Endothelial cell of umbilical vein (primary cell): ENCODE data around the gene CNOT6. TPM values are rescaled to one million over a fixed set of nuclear protein-coding genes. Genes with fewer than 3 reads are reported as not detected.
"Not testable (repeated sequence)": the region's sequence is repeated elsewhere in the genome, so short reads cannot be mapped to it uniquely, and the experiment has no call there.

Experiments used
- BruUV-seq: library from RNA; stranded (reverse); fragments of 400-500 nt; replicated peaks from 2 replicates; lab custom pipeline; 2021; lab: Mats Ljungman, UMichigan
- CTCF ChIA-PET: fragments of 300-600, 350-600 bp; sonication (Branson Sonifier 250); formaldehyde crosslinking; loops from one replicate; lab custom pipeline; 2021; ENCODE audit warnings: antibody characterized with exemption, inconsistent platforms; lab: Charles Lee
- POLR2A ChIA-PET: fragments of 300-600, 350-600 bp; sonication (Branson Sonifier 250); formaldehyde crosslinking; loops from one replicate; lab custom pipeline; 2021; ENCODE audit warnings: antibody characterized with exemption, inconsistent platforms; lab: Charles Lee
- DNase-seq: peaks from one replicate; pipeline ENCODE4 v3.0.0-alpha.2; 2011; ENCODE audit warnings: low read depth, low spot score
- FAIRE-seq: peaks from 2 replicates; lab custom pipeline; 2011; peaks lifted over from hg19 to GRCh38; lab: Jason Lieb, UNC
- H2AFZ ChIP-seq: 2 replicates; pipeline ENCODE4 v1.6.0; 2012; ENCODE audit warnings: low read depth, low read length, control low read depth, inconsistent platforms
- H3K27ac ChIP-seq: 2 replicates; pipeline ENCODE4 v1.5.1; 2011; ENCODE audit warnings: low read depth, mild to moderate bottlenecking, control low read depth, low read length, moderate library complexity; ENCODE audit not compliant: insufficient read depth
- H3K27me3 ChIP-seq, 2 experiments: 2 replicates each; pipeline versions ENCODE4 v1.6.0 to v1.6.1; 2011; ENCODE audit warnings: low read length in 2 of 2, mixed read lengths in 1 of 2; ENCODE audit not compliant: control insufficient read depth in 2 of 2, insufficient read depth in 2 of 2
- H3K36me3 ChIP-seq, 2 experiments: 2 replicates in 1 of 2; 3 replicates in 1 of 2; pipeline ENCODE4 v1.5.1; 2011; ENCODE audit warnings: low read length in 2 of 2, mild to moderate bottlenecking in 1 of 2, moderate library complexity in 1 of 2; ENCODE audit not compliant: control insufficient read depth in 2 of 2, insufficient read depth in 2 of 2; ENCODE audit errors: extremely low read depth in 1 of 2
- H3K4me1 ChIP-seq: 3 replicates; pipeline ENCODE4 v1.5.1; 2011; ENCODE audit warnings: mild to moderate bottlenecking, low read length; ENCODE audit not compliant: control insufficient read depth, insufficient read depth; ENCODE audit errors: extremely low read depth
- H3K4me2 ChIP-seq: 2 replicates; pipeline ENCODE4 v1.6.1; 2011; ENCODE audit warnings: low read length, control low read depth, mixed read lengths; ENCODE audit not compliant: insufficient read depth
- H3K4me3 ChIP-seq, 3 experiments: fragments of 200-600 bp in 1 of 3; sonication (generic), shearing (Covaris generic) in 1 of 3; replicated peaks in 1 of 3; 2 replicates each; pipeline ENCODE4 v1.5.1; 2011 to 2016; ENCODE audit warnings: control low read depth in 3 of 3, low read length in 3 of 3, mild to moderate bottlenecking in 2 of 3, inconsistent platforms in 1 of 3, low read depth in 1 of 3, moderate library complexity in 1 of 3; ENCODE audit not compliant: insufficient read depth in 1 of 3
- H3K79me2 ChIP-seq: 2 replicates; pipeline ENCODE4 v1.6.0; 2012; ENCODE audit warnings: low read length, inconsistent platforms; ENCODE audit not compliant: control insufficient read depth, insufficient read depth
- H3K9ac ChIP-seq: replicated peaks from 2 replicates; pipeline ENCODE3; 2011; ENCODE audit warnings: low read length, control low read depth; ENCODE audit not compliant: insufficient read depth; ENCODE audit errors: extremely low read depth
- H3K9me1 ChIP-seq: replicated peaks from 3 replicates; pipeline ENCODE4 v1.6.0; 2011; ENCODE audit warnings: mild to moderate bottlenecking, low read length; ENCODE audit not compliant: control insufficient read depth, insufficient read depth; ENCODE audit errors: extremely low read depth
- H3K9me3 ChIP-seq: replicated peaks from 2 replicates; pipeline ENCODE4 v1.5.1; 2012; ENCODE audit warnings: low read length, inconsistent platforms; ENCODE audit not compliant: control insufficient read depth, insufficient read depth
- H4K20me1 ChIP-seq: replicated peaks from 2 replicates; pipeline ENCODE3; 2011; ENCODE audit warnings: mild to moderate bottlenecking, low read length; ENCODE audit not compliant: control insufficient read depth, insufficient read depth; ENCODE audit errors: extremely low read depth
- EZH2 ChIP-seq: IDR thresholded peaks from 2 replicates; pipeline ENCODE4 v1.6.1; 2012; ENCODE audit warnings: borderline replicate concordance, low read depth, mild to moderate bottlenecking, moderate library complexity, low read length, inconsistent platforms; ENCODE audit not compliant: severe bottlenecking
- FOS ChIP-seq: IDR thresholded peaks from 2 replicates; pipeline ENCODE4 v1.6.1; 2011; ENCODE audit warnings: mild to moderate bottlenecking, low read length, moderate library complexity, borderline replicate concordance; ENCODE audit not compliant: insufficient read depth
- GATA2 ChIP-seq: IDR thresholded peaks from 2 replicates; pipeline ENCODE4 v1.7.0; 2011; ENCODE audit warnings: low read depth, mild to moderate bottlenecking, moderate library complexity, mixed read lengths, low read length; ENCODE audit not compliant: insufficient read length, insufficient read depth
- JUN ChIP-seq: IDR thresholded peaks from 2 replicates; pipeline ENCODE4 v1.6.1; 2011; ENCODE audit warnings: borderline replicate concordance, low read depth; ENCODE audit not compliant: insufficient read length, insufficient read depth
- MYC ChIP-seq: IDR thresholded peaks from one replicate; pipeline ENCODE4 v1.6.1; 2011; ENCODE audit warnings: mild to moderate bottlenecking, low read depth, low read length
- POLR2A ChIP-seq: IDR thresholded peaks from 2 replicates; pipeline ENCODE4 v1.6.1; 2012; ENCODE audit warnings: low read depth, mild to moderate bottlenecking, control low read depth, low read length
- POLR2AphosphoS5 ChIP-seq: IDR thresholded peaks from 2 replicates; pipeline ENCODE4 v1.6.1; 2012; ENCODE audit warnings: low read depth, mild to moderate bottlenecking, control low read depth, low read length, moderate library complexity; ENCODE audit not compliant: insufficient read depth
- dilution Hi-C: fragments of 300-500 bp; cut with MboI; formaldehyde crosslinking; loops from one replicate; pipeline ENCODE4 v1.15.0; 2019; ENCODE audit warnings: low sequenced_read_pairs; ENCODE audit not compliant: extremely low pct_ligation_motif_present
- intact Hi-C: fragments of 100-400 bp; cut with micrococcal nuclease; formaldehyde crosslinking; loops from one replicate; pipeline ENCODE4 v1.10.0; 2022
- polyA plus RNA-seq, 4 experiments: library from polyadenylated mRNA; depleted of rRNA in 3 of 4; stranded (reverse) in 3 of 4; unstranded in 1 of 4; fragments of >200 nt; gene quantifications; 2 replicates each; pipeline versions ENCODE4 v1.2.1 to v1.2.3, GENCODE V29; 2011 to 2012; ENCODE audit warnings: missing spikeins in 1 of 4
- total RNA-seq: library from RNA; stranded (reverse); gene quantifications from 2 replicates; pipeline ENCODE4 v1.2.3, GENCODE V29; 2021
- TF ChIP-seq, protein P1 (sequence below): IDR thresholded peaks from 2 replicates; pipeline ENCODE4 v1.6.1; 2011; ENCODE audit not compliant: insufficient read depth, insufficient read length
- TF ChIP-seq, protein P2 (sequence below), 2 donors: IDR thresholded peaks; 1 replicate in 1 of 2; 2 replicates in 1 of 2; pipeline ENCODE4 v1.5.1; 2011; ENCODE audit warnings: low read length in 2 of 2, mild to moderate bottlenecking in 2 of 2, moderate library complexity in 2 of 2, control low read depth in 1 of 2, inconsistent platforms in 1 of 2, low read depth in 1 of 2; ENCODE audit not compliant: insufficient read depth in 1 of 2; ENCODE audit errors: extremely low read depth in 1 of 2

The CNOT6 gene
- total and polyA plus RNA-seq, 2 donors (not counting 3 experiments of a cell fraction or from before 2014, with no cell fraction given), result 9.2 to 33.8 TPM

GRCh38 chr5:180464603-180464970 is 29.6 kb upstream of the CNOT6 start:
- intact Hi-C loops, result no loop called here
- Histone ChIP-seq H4K20me1 (no peaks in the 10 kb centered on the region), H3K9me1 (no peaks in the 10 kb centered on the region), H2AFZ (no peak overlapping the region), H3K79me2 (no peaks in the 10 kb centered on the region), H3K27ac (no peak overlapping the region), H3K27me3 (no peaks in the 10 kb centered on the region), H3K4me2 (no peak overlapping the region), H3K36me3 (no peaks in the 10 kb centered on the region), H3K4me1 (no peaks in the 10 kb centered on the region), H3K9ac (no peak overlapping the region), H3K4me3 (no peak overlapping the region), H3K9me3 (no peaks in the 10 kb centered on the region)
- FAIRE-seq, result no peak
- dilution Hi-C loops, result no loop called here
- CTCF ChIA-PET, result no interaction called here
- TF ChIP-seq GATA2 (no peak), POLR2AphosphoS5 (no peak), POLR2A (no peak), FOS (no peak), JUN (no peak), EZH2 (no peak), MYC (no peak)
- TF ChIP-seq, protein P1, sequence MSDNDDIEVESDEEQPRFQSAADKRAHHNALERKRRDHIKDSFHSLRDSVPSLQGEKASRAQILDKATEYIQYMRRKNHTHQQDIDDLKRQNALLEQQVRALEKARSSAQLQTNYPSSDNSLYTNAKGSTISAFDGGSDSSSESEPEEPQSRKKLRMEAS, result no peak
- TF ChIP-seq, protein P2, sequence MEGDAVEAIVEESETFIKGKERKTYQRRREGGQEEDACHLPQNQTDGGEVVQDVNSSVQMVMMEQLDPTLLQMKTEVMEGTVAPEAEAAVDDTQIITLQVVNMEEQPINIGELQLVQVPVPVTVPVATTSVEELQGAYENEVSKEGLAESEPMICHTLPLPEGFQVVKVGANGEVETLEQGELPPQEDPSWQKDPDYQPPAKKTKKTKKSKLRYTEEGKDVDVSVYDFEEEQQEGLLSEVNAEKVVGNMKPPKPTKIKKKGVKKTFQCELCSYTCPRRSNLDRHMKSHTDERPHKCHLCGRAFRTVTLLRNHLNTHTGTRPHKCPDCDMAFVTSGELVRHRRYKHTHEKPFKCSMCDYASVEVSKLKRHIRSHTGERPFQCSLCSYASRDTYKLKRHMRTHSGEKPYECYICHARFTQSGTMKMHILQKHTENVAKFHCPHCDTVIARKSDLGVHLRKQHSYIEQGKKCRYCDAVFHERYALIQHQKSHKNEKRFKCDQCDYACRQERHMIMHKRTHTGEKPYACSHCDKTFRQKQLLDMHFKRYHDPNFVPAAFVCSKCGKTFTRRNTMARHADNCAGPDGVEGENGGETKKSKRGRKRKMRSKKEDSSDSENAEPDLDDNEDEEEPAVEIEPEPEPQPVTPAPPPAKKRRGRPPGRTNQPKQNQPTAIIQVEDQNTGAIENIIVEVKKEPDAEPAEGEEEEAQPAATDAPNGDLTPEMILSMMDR (IDR thresholded peaks at IDR 0.05; ENCODE audit: extremely low read depth in 1 of 2, insufficient read depth in 1 of 2, low read depth in 1 of 2, low read length in 2 of 2), result no peak
- DNase-seq, result no peak
- BruUV-seq, result no TSS peak
- POLR2A ChIA-PET, result no interaction called here

GRCh38 chr5:180465052-180465451 is 29.1 kb upstream of the CNOT6 start:
- DNase-seq, H3K79me2 ChIP-seq, BruUV-seq, H2AFZ ChIP-seq, H3K4me2 ChIP-seq, H3K36me3 ChIP-seq, H4K20me1 ChIP-seq, intact Hi-C loops, H3K9me1 ChIP-seq, H3K9me3 ChIP-seq, H3K4me3 ChIP-seq, FAIRE-seq, H3K27me3 ChIP-seq, H3K9ac ChIP-seq, H3K27ac ChIP-seq, H3K4me1 ChIP-seq, CTCF ChIA-PET, dilution Hi-C loops: not testable (repeated sequence)
- POLR2A ChIA-PET, result interaction anchor here (0.6 kb wide), 1 partner anchor 334 kb away, joined by 8 read pairs; no protein-coding TSS in a partner anchor
